Stimulated activated effector memory CD8-positive, alpha-beta T cell treated with anti-CD3 and anti-CD28 coated beads, Interleukin-12 subunit alpha, Interleukin-12 subunit beta, amount 100 ng/mL, for 72 hours (primary cell): ENCODE results near the gene PXDN.
A peak's percentile ranks its signal among the peaks of the same experiment; 100 is the strongest.
"Not testable (repeated sequence)": the region's sequence is repeated elsewhere in the genome, so short reads cannot be mapped to it uniquely, and the experiment has no call there.

Experiments
- ATAC-seq: fragments of 150-1000 bp; cut with Tn5 transposase; 2 replicates; pipeline ENCODE4 v1.10.0; 2021
- DNase-seq, 2 donors: peaks; one replicate each; pipeline ENCODE4 v3.0.0; 2021 to 2022; ENCODE audit warnings: low spot score in 2 of 2
- H3K27ac Mint-ChIP-seq: one replicate; pipeline ENCODE4 v1.8.0; 2022; ENCODE audit warnings: mild to moderate bottlenecking, mixed read lengths
- H3K36me3 Mint-ChIP-seq: one replicate; pipeline ENCODE4 v1.8.0; 2022; ENCODE audit warnings: mild to moderate bottlenecking, mixed read lengths
- H3K4me1 Mint-ChIP-seq: one replicate; pipeline ENCODE4 v1.8.0; 2022; ENCODE audit warnings: mixed read lengths
- H3K4me3 Mint-ChIP-seq: one replicate; pipeline ENCODE4 v1.8.0; 2022; ENCODE audit warnings: mild to moderate bottlenecking, mixed read lengths
- H3K9me3 Mint-ChIP-seq: one replicate; pipeline ENCODE4 v1.8.0; 2022; ENCODE audit warnings: mixed read lengths

PXDN gene

DNA sequence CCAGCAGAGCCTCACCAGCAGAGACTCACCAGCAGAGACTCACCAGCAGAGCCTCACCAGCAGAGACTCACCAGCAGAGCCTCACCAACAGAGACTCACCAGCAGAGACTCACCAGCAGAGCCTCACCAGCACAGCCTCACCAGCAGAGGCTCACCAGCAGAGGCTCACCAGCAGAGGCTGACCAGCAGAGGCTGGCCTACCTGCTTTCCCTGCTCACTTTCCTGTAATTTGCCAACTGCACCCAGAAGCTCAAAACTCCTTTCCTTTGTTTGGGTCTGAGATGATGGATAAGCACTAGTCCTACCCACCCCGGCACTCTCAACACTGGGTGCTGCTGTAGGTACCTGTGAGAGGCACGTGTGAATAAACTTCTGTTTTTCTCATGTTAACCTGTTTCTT, 36.4 kb upstream of the PXDN start:
- Mint-ChIP-seq H3K9me3 (no peaks in the 10 kb centered on the region), H3K4me3 (no peak overlapping the region), H3K27ac (no peak overlapping the region), H3K4me1 (peaks cover 6% of the 10 kb centered on the region), H3K36me3 (no peaks in the 10 kb centered on the region)
- DNase-seq = no peak
- ATAC-seq = peak; percentile 5

DNA sequence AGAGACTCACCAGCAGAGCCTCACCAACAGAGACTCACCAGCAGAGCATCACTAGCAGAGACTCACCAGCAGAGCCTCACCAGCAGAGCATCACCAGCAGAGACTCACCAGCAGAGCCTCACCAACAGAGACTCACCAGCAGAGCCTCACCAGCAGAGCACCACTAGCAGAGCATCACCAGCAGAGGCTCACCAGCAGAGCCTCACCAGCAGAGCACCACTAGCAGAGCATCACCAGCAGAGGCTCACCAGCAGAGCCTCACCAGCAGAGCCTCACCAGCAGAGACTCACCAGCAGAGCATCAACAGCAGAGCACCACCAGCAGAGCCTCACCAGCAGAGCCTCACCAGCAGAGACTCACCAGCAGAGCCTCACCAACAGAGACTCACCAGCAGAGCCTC, 35.7 kb upstream of the PXDN start:
- H3K27ac Mint-ChIP-seq, H3K4me1 Mint-ChIP-seq, DNase-seq, H3K36me3 Mint-ChIP-seq, H3K9me3 Mint-ChIP-seq, H3K4me3 Mint-ChIP-seq, ATAC-seq: not testable (repeated sequence)

DNA sequence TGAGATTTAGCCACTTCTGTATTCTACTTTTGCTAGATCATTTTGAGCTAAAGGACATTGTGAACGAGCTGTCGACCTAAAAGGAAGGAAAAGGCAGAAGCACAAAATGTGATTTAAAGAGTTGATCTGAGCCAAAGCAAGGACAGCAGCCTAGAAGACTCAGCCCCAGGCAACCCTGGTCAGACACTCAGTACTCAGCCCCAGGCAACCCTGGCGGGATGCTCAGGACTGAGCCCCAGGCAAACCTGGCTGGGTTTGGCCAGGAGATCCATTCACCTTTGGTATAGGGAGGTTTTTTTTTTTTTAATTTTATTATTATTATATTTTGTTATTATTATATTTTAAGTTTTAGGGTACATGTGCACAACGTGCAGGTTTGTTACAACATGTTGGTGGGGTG, 34.3 kb upstream of the PXDN start:
- H3K27ac Mint-ChIP-seq = no peak overlapping the region
- no peaks in the 10 kb centered on the region for H3K36me3 Mint-ChIP-seq
- DNase-seq (no peak), ATAC-seq (no peak)
- no peak overlapping the region for H3K4me3 Mint-ChIP-seq
- H3K4me1 Mint-ChIP-seq = peaks cover 6% of the 10 kb centered on the region
- H3K9me3 Mint-ChIP-seq = no peaks in the 10 kb centered on the region

DNA sequence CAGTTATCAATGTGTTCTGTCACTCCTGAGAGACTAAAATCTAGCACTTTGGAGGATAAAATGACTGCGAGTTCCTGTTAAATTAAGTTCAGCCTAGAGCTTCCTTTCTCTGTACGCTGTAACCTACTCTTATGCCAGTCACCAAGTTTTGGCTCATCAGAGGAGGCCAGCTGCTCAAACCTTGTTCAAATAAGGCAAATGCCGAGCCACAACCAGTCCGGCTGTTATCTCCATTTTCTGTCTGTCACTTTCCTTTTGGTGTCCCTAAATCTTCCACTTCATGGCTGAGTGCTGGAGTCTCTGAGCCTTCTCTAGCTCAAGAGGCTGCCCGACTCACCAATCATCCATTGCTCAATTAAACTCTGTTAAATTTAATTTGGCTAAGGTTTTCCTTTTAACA, 33.5 kb upstream of the PXDN start:
- DNase-seq (no peak), ATAC-seq (no peak)
- H3K9me3 Mint-ChIP-seq = no peaks in the 10 kb centered on the region
- H3K4me1 Mint-ChIP-seq = peaks cover 6% of the 10 kb centered on the region
- H3K4me3 Mint-ChIP-seq = no peak overlapping the region
- H3K27ac Mint-ChIP-seq = no peak overlapping the region
- no peaks in the 10 kb centered on the region for H3K36me3 Mint-ChIP-seq

DNA sequence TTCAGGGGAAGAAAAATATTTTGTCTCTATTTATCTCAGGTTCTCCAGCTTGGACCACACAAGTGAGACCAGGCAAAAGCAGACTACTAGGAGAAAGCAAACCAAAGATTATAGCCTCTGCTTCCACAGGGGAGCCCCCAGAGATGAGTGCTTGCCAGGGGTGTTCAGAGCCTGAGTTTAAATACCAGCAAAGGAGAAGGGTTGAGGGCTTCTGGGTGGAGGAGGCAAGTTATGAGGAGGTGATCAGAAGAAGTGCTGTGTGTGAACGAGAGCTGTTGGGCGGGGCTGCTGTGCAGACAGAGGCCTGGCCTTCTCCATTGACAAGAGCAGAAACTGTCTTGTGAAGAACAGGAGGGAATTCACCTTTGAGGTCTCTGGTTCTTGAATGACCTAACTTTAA, 32.8 kb upstream of the PXDN start:
- Mint-ChIP-seq H3K4me3 (no peak overlapping the region), H3K36me3 (no peaks in the 10 kb centered on the region), H3K4me1 (peaks cover 6% of the 10 kb centered on the region), H3K27ac (no peak overlapping the region), H3K9me3 (no peaks in the 10 kb centered on the region)
- ATAC-seq = no peak
- no peak for DNase-seq

DNA sequence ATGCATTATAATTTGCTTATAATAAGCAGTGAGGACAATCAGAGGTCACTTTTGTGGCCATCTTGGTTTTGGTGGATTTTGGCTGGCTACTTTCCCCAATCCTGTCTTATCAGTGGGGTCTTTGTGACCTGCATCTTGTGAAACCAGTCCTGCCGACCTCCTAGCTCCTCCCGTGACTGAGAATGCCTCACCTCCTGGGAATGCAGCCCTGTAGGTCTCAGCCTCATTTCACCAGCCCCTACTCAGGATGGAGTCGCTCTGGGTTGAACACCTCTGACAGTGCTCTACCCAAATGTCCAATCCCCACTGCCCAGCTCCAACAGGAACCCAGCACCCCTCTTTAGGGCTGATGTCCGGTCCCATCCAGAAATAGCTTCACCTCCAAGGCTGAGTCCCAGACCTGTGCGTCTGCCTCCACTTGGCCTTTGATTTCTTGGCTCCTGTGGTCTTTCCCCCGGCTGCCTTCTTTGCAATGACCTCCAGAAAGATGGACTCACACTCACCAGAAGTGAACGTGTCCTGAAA, 31.3 kb upstream of the PXDN start:
- Mint-ChIP-seq H3K4me1 (no peaks in the 10 kb centered on the region), H3K4me3 (no peak overlapping the region), H3K27ac (no peak overlapping the region), H3K9me3 (no peaks in the 10 kb centered on the region), H3K36me3 (no peaks in the 10 kb centered on the region)
- ATAC-seq = no peak
- no peak for DNase-seq

DNA sequence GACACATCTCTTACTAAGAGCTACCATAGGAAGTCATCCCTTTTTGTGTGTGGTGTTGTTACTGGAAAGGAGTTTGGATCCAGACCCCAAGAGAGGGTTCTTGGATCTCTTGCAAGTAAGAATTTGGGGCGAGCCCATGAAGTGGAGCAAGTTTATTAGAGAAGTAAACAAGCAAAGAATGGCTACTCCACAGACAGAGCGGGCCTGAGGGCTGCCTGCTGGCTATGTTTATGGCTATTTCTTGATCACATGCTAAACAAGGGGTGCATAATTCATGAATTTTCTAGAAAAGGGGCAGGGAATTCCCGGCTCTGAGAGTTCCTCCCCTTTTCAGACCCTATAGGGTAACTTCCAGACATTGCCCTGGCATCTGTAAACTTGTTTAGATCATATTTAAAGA, 30.6 kb upstream of the PXDN start:
- no peaks in the 10 kb centered on the region for H3K36me3 Mint-ChIP-seq
- DNase-seq = no peak
- H3K4me1 Mint-ChIP-seq = no peaks in the 10 kb centered on the region
- H3K9me3 Mint-ChIP-seq = no peaks in the 10 kb centered on the region
- H3K27ac Mint-ChIP-seq = no peak overlapping the region
- H3K4me3 Mint-ChIP-seq = no peak overlapping the region
- ATAC-seq = no peak

DNA sequence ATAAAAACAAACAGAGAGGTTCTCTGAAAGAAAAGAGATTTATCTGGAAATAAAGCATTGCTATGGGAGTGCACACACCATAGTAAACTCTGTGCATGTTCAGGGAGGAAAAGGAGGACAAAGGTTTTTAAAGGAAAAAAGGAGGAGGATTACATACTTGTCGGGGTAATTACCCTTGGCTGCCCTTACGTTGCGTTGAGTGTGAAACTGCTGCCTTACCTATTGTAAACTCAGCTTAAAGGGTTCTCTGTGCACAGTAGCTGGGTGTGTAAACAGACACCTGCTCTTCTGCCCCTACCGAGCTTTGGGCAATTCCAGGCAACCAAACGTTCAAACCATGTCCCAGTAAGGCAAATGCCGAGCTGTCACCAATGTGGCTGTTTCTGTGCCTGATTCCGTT, 29.6 kb upstream of the PXDN start:
- ATAC-seq (no peak), DNase-seq (no peak)
- Mint-ChIP-seq H3K4me3 (no peak overlapping the region), H3K4me1 (no peaks in the 10 kb centered on the region), H3K36me3 (no peaks in the 10 kb centered on the region), H3K27ac (no peak overlapping the region), H3K9me3 (no peaks in the 10 kb centered on the region)

DNA sequence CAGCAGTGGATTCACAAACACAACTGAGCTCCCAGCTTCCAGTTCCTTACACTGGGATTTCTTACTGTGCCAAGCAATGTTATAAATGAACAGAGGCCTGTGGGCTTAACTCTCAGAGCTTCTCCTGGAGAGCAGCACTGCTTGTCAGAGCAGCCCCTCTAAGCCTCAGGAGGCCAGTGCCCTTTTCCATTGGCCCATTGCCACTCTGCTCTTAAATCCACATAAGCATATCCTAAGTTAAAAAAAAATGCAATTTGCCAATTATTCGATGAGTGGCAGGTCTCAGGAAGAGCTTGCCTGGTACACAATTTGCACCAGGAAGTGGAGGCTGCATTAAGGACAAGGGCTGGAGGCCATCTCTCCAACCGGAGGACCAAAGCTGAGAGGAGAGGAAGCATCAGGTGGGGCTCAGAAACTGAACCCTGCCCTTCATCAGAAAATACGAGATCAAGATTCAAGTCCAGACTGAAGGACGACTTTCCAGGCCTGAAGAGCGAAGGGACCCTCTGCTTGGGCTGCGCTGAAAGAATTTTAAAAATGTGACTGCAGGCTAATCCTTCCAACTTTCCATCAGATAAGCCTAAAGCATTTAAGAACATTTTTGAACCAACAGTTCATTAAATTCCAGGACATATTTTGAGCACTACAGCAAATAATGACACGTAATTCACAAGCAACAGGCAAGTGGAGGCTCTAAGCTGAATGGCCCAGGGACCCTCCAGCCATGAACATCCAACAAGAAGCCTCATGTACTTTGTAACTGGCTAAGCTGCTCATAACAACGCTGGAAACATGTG, 28.4 kb upstream of the PXDN start:
- Mint-ChIP-seq H3K9me3 (no peaks in the 10 kb centered on the region), H3K36me3 (no peaks in the 10 kb centered on the region), H3K4me3 (no peak overlapping the region), H3K27ac (no peak overlapping the region), H3K4me1 (no peaks in the 10 kb centered on the region)
- no peak for ATAC-seq
- DNase-seq = no peak

DNA sequence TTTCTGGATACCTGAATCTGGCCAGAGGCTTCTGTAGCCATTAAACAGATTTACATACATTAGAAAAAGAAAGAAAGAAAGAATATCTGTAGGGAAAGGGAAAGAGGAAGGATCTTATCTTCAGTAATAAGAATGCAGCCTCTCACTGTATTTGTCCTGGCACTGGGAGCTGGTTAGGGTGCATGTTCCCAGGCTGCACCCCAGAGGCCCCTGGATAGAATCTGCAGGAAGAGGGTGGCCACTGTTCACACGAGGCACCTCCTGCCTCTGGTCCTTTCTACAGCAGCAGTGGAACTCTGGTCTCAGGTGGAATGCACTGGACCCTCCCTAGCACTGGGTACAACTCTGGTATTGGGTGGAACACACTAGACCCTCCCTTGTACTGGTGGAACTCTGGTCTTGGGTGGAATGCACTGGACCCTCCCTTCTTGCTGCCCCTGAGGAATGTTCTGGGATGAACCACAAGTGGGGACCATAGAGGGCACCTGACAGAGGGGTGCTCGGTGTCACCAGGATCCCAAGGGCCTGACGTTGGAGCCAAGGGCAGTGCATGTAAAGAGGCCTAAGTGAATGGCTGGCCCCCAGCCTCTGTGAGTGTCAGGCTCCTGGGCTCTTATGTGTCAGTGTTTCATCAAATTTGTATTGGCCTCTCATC, 27.4 kb upstream of the PXDN start:
- no peaks in the 10 kb centered on the region for H3K36me3 Mint-ChIP-seq
- ATAC-seq = no peak
- no peak overlapping the region for H3K4me3 Mint-ChIP-seq
- H3K9me3 Mint-ChIP-seq = no peaks in the 10 kb centered on the region
- H3K4me1 Mint-ChIP-seq = no peaks in the 10 kb centered on the region
- no peak for DNase-seq
- no peak overlapping the region for H3K27ac Mint-ChIP-seq

DNA sequence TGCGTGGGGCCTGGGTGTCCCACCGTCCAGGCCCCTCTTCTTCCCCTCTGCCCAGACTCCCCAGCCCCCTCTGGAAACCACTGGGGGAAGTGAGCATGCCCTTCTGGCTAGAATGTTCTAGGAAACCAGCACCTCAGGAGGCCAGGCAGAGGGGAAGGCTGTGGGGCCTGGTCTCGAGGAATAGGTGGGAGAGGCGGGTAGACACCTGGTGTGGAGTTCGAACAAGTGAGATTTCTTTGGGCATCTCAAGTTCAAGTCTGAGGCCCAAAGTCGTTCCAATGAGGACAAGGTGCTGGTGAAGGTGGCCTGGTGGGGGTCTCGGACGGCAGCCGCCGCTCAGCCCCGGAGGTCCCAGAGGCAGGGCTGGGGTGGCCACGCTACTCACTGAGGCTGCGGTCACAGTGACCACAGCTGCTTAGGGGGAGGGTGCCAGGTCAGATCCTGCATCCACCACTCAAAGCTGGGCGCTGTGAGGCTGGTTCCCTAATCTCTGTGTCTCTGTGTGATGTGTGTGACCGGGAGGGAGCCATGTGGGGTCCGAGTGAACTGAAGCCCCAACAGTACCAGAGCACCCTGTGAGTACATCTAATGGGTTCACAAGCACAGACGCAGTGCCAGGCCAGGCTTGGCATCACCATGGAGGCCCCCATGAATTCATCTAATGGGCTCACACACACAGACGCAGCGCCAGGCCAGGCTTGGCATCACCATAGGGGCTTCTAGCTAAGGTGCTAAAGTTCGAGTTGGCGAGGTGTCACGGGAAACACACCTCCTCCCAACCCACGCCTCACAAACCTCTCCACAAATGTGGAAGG, 26.5 kb upstream of the PXDN start:
- no peaks in the 10 kb centered on the region for H3K4me1 Mint-ChIP-seq
- no peak for ATAC-seq
- H3K4me3 Mint-ChIP-seq = no peak overlapping the region
- no peaks in the 10 kb centered on the region for H3K36me3 Mint-ChIP-seq
- H3K27ac Mint-ChIP-seq = no peak overlapping the region
- H3K9me3 Mint-ChIP-seq = no peaks in the 10 kb centered on the region
- no peak for DNase-seq

DNA sequence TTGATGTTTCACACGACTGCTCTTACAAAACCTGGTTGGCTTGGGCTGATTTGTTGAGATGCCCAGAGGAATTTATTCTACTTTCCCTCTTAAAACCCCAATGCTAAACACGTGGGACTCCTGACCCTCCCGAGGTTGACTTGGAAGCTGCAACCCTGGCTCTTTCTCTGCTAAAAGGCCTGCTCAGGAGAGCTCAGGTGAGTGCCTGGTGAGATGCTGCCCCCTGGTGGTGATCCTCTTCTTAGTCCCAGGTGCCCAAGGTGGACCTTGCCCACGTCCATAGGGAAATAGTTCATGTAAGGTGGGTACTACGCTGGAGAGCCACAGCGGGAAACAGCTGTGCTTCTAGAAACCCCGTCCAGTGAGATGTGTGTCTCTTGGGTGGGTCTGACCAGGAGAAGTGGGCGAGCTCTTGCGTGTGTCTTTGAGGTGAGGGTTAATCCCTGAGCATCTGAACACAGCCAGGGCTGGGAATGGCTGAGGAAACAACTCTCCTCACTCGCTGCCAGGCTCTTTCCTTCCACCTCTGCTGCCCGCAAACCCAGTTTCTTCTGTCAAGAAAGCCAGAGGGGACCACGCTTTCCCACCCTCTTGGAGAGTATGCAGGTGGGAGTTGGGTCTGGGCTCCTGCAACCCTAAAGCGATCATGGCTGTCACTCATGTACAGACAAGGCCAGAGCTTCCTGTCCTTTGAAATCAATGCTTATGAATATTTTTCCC, 25.5 kb upstream of the PXDN start:
- H3K9me3 Mint-ChIP-seq = no peaks in the 10 kb centered on the region
- H3K4me3 Mint-ChIP-seq = no peak overlapping the region
- H3K4me1 Mint-ChIP-seq = no peaks in the 10 kb centered on the region
- no peak overlapping the region for H3K27ac Mint-ChIP-seq
- ATAC-seq (no peak), DNase-seq (peak; percentile 14 to 60)
- H3K36me3 Mint-ChIP-seq = no peaks in the 10 kb centered on the region

DNA sequence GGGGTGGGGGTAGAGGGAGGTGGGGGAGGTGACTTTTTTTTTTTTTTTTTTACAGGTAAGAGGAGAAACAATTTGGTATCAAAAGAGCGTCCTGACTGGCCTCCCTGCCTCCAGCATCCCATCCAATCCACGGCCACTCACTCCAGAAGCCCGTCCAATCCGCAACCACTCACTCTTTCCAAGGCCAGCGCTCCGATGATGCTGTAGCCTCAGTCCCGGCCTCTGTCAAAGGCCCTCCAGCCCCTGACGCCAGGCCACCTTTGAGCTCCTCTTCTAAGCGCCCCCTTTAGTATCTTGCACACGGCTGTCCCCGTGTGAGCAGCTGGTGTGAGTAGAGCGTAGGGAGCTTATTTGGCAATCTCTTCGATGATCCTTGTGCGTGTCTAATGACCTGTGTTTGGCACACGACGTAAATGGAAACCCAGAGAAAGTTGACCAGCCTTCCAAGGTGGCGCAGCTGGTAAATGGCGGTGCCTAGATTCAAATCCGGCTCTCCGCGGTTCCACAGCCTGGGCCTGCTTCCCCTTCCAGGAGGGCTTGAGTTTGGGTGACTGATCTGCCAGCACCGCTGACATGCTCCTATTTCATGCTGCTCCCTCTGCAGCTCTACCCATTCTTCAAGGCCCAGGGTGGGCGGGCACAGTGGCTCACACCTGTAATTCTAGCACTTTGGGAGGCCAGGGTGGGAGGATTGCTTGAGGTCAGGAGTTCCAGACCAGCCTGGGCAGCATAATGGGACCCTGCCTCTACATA, 23.8 kb upstream of the PXDN start:
- Mint-ChIP-seq H3K4me1 (no peaks in the 10 kb centered on the region), H3K9me3 (no peaks in the 10 kb centered on the region), H3K36me3 (no peaks in the 10 kb centered on the region), H3K27ac (no peak overlapping the region), H3K4me3 (no peak overlapping the region)
- DNase-seq (no peak), ATAC-seq (no peak)

DNA sequence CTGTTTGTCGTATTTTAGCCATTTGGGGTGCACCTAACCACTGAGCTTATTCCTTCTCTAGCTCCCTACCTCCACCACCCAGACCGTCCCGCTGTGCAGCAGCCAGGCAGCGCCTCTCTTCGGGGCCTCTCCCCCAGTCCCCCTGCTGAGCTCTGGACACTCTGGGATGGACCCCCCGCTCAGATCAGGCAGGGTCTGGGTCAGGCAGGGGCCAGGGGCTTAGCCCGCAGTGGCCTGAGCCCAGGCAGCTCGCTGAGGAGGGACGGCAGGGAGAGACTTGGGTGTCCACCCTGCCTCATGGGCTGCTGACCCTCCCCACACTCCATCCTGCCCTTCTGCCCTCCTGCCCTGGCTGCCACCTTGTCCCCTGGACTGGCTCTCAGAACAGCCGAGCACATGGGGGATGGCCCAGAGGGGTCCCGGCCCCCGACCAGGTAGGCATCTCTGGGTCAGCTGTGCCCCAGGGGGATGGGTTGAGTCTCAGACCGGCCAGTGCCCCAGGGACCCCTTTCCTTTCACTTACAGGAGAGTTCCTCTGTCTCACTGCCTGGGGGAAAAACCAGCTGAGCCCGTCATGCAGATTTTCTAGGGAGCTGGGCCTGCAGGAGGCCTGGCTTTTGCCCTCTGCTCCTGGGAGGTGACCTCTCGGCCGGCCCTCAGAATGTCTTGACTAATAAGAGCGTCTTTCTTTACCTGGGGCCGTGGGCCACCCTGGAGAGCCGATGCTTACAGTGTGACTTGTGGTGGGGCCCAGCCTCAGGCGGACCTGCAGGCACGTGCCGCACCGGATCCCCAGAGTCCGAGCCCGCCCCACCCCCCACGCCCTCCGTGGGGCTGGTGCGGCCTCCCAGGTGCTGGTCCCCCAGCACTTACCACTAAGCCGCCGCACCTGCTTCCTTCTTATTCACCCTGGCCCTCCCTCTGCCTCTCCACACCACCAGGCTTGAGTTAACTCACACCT, 22.8 kb upstream of the PXDN start:
- H3K36me3 Mint-ChIP-seq = no peaks in the 10 kb centered on the region
- ATAC-seq (peak; percentile 39), DNase-seq (no peak)
- H3K4me1 Mint-ChIP-seq = no peaks in the 10 kb centered on the region
- H3K27ac Mint-ChIP-seq = no peak overlapping the region
- H3K9me3 Mint-ChIP-seq = no peaks in the 10 kb centered on the region
- H3K4me3 Mint-ChIP-seq = no peak overlapping the region
